Type B pancreatic cell (in vitro differentiated cells): ENCODE measurements around the gene SLC25A21. TPM values are rescaled to one million over a fixed set of nuclear protein-coding genes. Genes with fewer than 3 reads are reported as not detected.
"Not testable (repeated sequence)": the region's sequence is repeated elsewhere in the genome, so short reads cannot be mapped to it uniquely, and the experiment has no call there.

ENCODE experiments used
- DNase-seq: peaks from one replicate; pipeline ENCODE4 v3.0.0; 2021; ENCODE audit warnings: mixed read lengths; ENCODE audit not compliant: unreplicated experiment; ENCODE audit errors: extremely low spot score
- H3K27ac Mint-ChIP-seq: 2 replicates; pipeline ENCODE4 v1.8.0; 2021; ENCODE audit warnings: mild to moderate bottlenecking, mixed read lengths
- H3K27me3 Mint-ChIP-seq: 2 replicates; pipeline ENCODE4 v1.8.0; 2021; ENCODE audit warnings: mixed read lengths
- H3K36me3 Mint-ChIP-seq: 2 replicates; pipeline ENCODE4 v1.8.0; 2021; ENCODE audit warnings: mixed read lengths
- H3K4me1 Mint-ChIP-seq: one replicate; pipeline ENCODE4 v1.8.0; 2021; ENCODE audit warnings: mixed read lengths; ENCODE audit not compliant: unreplicated experiment
- H3K4me3 Mint-ChIP-seq: 2 replicates; pipeline ENCODE4 v1.8.0; 2021; ENCODE audit warnings: mild to moderate bottlenecking, mixed read lengths
- H3K9me3 Mint-ChIP-seq: 2 replicates; pipeline ENCODE4 v1.8.0; 2021; ENCODE audit warnings: mixed read lengths
- CTCF ChIP-seq: fragments of 200-600 bp; sonication (generic); conservative IDR thresholded peaks from 2 replicates; pipeline ENCODE4 v1.5.0; 2021; ENCODE audit warnings: antibody characterized with exemption, mild to moderate bottlenecking
- total RNA-seq: library from RNA; stranded (reverse); gene quantifications from 2 replicates; pipeline ENCODE4 v1.2.1, GENCODE V29; 2021; ENCODE audit warnings: low replicate concordance

Gene SLC25A21
- total RNA-seq, 1 donor from 2014 or later = 0.58 TPM

- TF ChIP-seq CTCF = no peak
- Mint-ChIP-seq H3K27ac (no peak overlapping the region), H3K4me3 (no peak overlapping the region), H3K4me1 (no peaks in the 10 kb centered on the region), H3K27me3 (peaks cover 4% of the 10 kb centered on the region), H3K36me3 (no peaks in the 10 kb centered on the region), H3K9me3 (peaks cover 4% of the 10 kb centered on the region)
- no peak for DNase-seq
These were observed 91.2 kb downstream of the SLC25A21 start for GRCh38 chr14:37081218-37081617.

- H3K27me3 Mint-ChIP-seq = peaks cover 4% of the 10 kb centered on the region
- no peak for DNase-seq
- peaks cover 4% of the 10 kb centered on the region for H3K9me3 Mint-ChIP-seq
- H3K4me1 Mint-ChIP-seq = no peaks in the 10 kb centered on the region
- no peak for TF ChIP-seq CTCF
- no peaks in the 10 kb centered on the region for H3K36me3 Mint-ChIP-seq
- no peak overlapping the region for H3K27ac Mint-ChIP-seq
- H3K4me3 Mint-ChIP-seq = no peak overlapping the region
These were observed 94.3 kb downstream of the SLC25A21 start for GRCh38 chr14:37078131-37078530.

GRCh38 chr14:37074320-37074719, 98.1 kb downstream of the SLC25A21 start:
- not testable (repeated sequence) for H3K27ac Mint-ChIP-seq, H3K4me3 Mint-ChIP-seq, H3K4me1 Mint-ChIP-seq, H3K36me3 Mint-ChIP-seq, H3K27me3 Mint-ChIP-seq, DNase-seq, H3K9me3 Mint-ChIP-seq

GRCh38 chr14:37063467-37064240, 108.8 kb downstream of the SLC25A21 start:
- H3K36me3 Mint-ChIP-seq = no peaks in the 10 kb centered on the region
- peaks cover 4% of the 10 kb centered on the region for H3K27me3 Mint-ChIP-seq
- no peaks in the 10 kb centered on the region for H3K9me3 Mint-ChIP-seq
- H3K4me1 Mint-ChIP-seq = peaks cover 12% of the 10 kb centered on the region
- TF ChIP-seq CTCF = no peak
- no peak overlapping the region for H3K4me3 Mint-ChIP-seq
- H3K27ac Mint-ChIP-seq = no peak overlapping the region
- no peak for DNase-seq

GRCh38 chr14:37062191-37062803, 110.1 kb downstream of the SLC25A21 start:
- Mint-ChIP-seq H3K9me3 (no peaks in the 10 kb centered on the region), H3K4me1 (peaks cover 12% of the 10 kb centered on the region), H3K4me3 (no peak overlapping the region), H3K27me3 (peaks cover 4% of the 10 kb centered on the region), H3K27ac (no peak overlapping the region), H3K36me3 (no peaks in the 10 kb centered on the region)
- TF ChIP-seq CTCF = no peak
- DNase-seq = no peak

GRCh38 chr14:37061697-37062096, 110.7 kb downstream of the SLC25A21 start:
- no peak for TF ChIP-seq CTCF
- peaks cover 4% of the 10 kb centered on the region for H3K27me3 Mint-ChIP-seq
- no peaks in the 10 kb centered on the region for H3K36me3 Mint-ChIP-seq
- DNase-seq = no peak
- no peak overlapping the region for H3K27ac Mint-ChIP-seq
- H3K9me3 Mint-ChIP-seq = peaks cover under 1% of the 10 kb centered on the region
- H3K4me1 Mint-ChIP-seq = peaks cover 16% of the 10 kb centered on the region
- no peak overlapping the region for H3K4me3 Mint-ChIP-seq
